SU-DHL-6 (cell line): ENCODE data around the gene ZFYVE9.

Source experiments
- CTCF ChIP-seq: fragments of 200-600 bp; sonication (generic); IDR thresholded peaks from one replicate; pipeline ENCODE4 v1.5.1; 2017; ENCODE audit warnings: antibody characterized with exemption, mild to moderate bottlenecking, low read length, moderate library complexity; ENCODE audit not compliant: insufficient read depth, poor library complexity, severe bottlenecking
- EZH2phosphoT487 ChIP-seq: fragments of 200-600 bp; sonication (generic), shearing (Covaris generic); conservative IDR thresholded peaks from 2 replicates; pipeline ENCODE4 v1.6.1; 2018; ENCODE audit warnings: mild to moderate bottlenecking, antibody characterized with exemption, low read length, moderate library complexity, mixed read lengths

- no peak for TF ChIP-seq CTCF
- no peak for TF ChIP-seq EZH2phosphoT487
These were observed 251.3 kb downstream of the ZFYVE9 start for GRCh38 chr1:52393174-52393573.
